Loucy (cell line): ENCODE measurements around the gene PGC.

ENCODE experiments used
- H2AFZ ChIP-seq: fragments of 200-600 bp; sonication (generic); 2 replicates; pipeline ENCODE4 v1.6.0; 2016; ENCODE audit warnings: antibody characterized with exemption, mild to moderate bottlenecking, low read length, moderate library complexity
- H3F3A ChIP-seq: fragments of 200-600 bp; 2 replicates; pipeline ENCODE4 v1.6.0; 2016; ENCODE audit warnings: antibody characterized with exemption, low read depth, mild to moderate bottlenecking
- H3K27me3 ChIP-seq: fragments of 200-600 bp; sonication (generic); 2 replicates; pipeline ENCODE4 v1.6.1; 2014; ENCODE audit warnings: low read length, mild to moderate bottlenecking; ENCODE audit not compliant: insufficient read depth, poor library complexity, severe bottlenecking
- H3K36me3 ChIP-seq: fragments of 200-600 bp; sonication (generic); 2 replicates; pipeline ENCODE4 v1.6.1; 2016; ENCODE audit warnings: low read length; ENCODE audit not compliant: insufficient read depth
- H3K4me1 ChIP-seq: fragments of 200-600 bp; sonication (generic); 2 replicates; pipeline ENCODE4 v1.5.1; 2014; ENCODE audit warnings: low read length, mild to moderate bottlenecking; ENCODE audit not compliant: insufficient read depth, poor library complexity, severe bottlenecking
- H3K4me2 ChIP-seq: fragments of 200-600 bp; sonication (generic); 2 replicates; pipeline ENCODE4 v1.6.0; 2014; ENCODE audit warnings: antibody characterized with exemption, low read length, low read depth, mild to moderate bottlenecking; ENCODE audit not compliant: poor library complexity, severe bottlenecking
- H3K4me3 ChIP-seq: fragments of 200-600 bp; sonication (generic); 2 replicates; pipeline ENCODE4 v1.5.1; 2014; ENCODE audit warnings: low read length, mild to moderate bottlenecking, mixed read lengths; ENCODE audit not compliant: poor library complexity, severe bottlenecking
- H3K79me2 ChIP-seq: fragments of 200-600 bp; sonication (generic); 2 replicates; pipeline ENCODE4 v1.6.1; 2014; ENCODE audit warnings: low read length; ENCODE audit not compliant: insufficient read depth
- H3K9ac ChIP-seq: fragments of 200-600 bp; sonication (generic); 2 replicates; pipeline ENCODE4 v1.6.0; 2014; ENCODE audit warnings: mild to moderate bottlenecking, low read depth, low read length, moderate library complexity; ENCODE audit not compliant: poor library complexity, severe bottlenecking
- H3K9me2 ChIP-seq: fragments of 200-600 bp; sonication (generic); replicated peaks from 2 replicates; pipeline ENCODE4 v1.6.1; 2016; ENCODE audit warnings: low read depth, low read length, mixed read lengths
- H3K9me3 ChIP-seq: fragments of 200-600 bp; sonication (generic); 2 replicates; pipeline ENCODE4 v1.6.1; 2014; ENCODE audit warnings: mild to moderate bottlenecking, antibody characterized with exemption, low read length, low read depth; ENCODE audit not compliant: insufficient read depth
- H4K20me1 ChIP-seq: fragments of 200-600 bp; sonication (generic); 2 replicates; pipeline ENCODE4 v1.6.0; 2014; ENCODE audit warnings: antibody characterized with exemption, low read length, mild to moderate bottlenecking; ENCODE audit not compliant: insufficient read depth, poor library complexity, severe bottlenecking
- EZH2phosphoT487 ChIP-seq: fragments of 200-600 bp; IDR thresholded peaks from 2 replicates; pipeline ENCODE4 v1.6.1; 2018; ENCODE audit warnings: antibody characterized with exemption, mild to moderate bottlenecking, moderate library complexity, borderline replicate concordance
- TF ChIP-seq, protein P1 (sequence below): fragments of 200-600 bp; sonication (generic); conservative IDR thresholded peaks from 2 replicates; pipeline ENCODE4 v1.5.1; 2014; ENCODE audit warnings: mild to moderate bottlenecking, antibody characterized with exemption, low read length

Gene PGC

DNA sequence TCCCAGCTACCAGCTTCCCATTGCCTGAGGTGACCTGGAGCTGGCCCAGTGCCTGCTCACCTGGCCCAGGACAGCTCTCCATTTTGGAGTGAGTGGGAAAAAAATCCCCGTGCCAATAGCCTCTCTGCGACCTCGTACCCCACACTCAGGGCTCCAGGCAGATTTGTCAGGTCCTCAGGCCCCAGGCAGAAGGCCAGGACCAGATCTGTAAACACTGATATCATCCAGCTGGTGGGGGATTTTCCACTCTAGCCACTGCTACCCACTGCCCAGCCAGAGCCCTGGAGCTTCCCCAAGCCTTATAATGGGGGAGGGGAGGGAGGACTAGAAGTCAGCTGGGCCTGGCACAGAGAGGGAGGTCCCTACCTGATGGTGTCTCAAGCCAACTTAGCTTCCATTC, 1.3 kb upstream of the PGC start:
- H3F3A ChIP-seq: no peaks in the 10 kb centered on the region

DNA sequence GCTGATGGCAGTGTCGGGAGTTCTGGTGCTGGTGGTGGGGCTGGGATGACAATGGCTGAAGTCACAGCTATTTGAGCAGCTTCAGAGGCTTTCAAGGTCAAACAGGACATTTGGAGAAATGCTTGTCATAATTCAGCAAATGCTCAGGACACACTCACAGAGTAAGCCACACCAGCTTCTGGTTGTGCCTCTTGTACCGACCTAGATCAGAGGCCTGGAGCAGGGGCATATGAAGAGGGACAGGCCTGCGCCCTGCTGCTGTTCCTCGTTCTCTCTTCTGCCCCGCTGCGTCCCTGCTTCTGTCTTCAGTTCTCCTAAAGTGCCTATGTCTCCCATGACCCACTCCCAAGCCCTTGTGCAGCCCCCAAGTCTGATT, 893 bp upstream of the PGC start:
- H3K4me1 ChIP-seq: no peaks in the 10 kb centered on the region
- H2AFZ ChIP-seq: no peak overlapping the region
- H3K27me3 ChIP-seq: no peaks in the 10 kb centered on the region
- H4K20me1 ChIP-seq: no peaks in the 10 kb centered on the region
- H3K4me2 ChIP-seq: no peak overlapping the region
- TF ChIP-seq, protein P1, sequence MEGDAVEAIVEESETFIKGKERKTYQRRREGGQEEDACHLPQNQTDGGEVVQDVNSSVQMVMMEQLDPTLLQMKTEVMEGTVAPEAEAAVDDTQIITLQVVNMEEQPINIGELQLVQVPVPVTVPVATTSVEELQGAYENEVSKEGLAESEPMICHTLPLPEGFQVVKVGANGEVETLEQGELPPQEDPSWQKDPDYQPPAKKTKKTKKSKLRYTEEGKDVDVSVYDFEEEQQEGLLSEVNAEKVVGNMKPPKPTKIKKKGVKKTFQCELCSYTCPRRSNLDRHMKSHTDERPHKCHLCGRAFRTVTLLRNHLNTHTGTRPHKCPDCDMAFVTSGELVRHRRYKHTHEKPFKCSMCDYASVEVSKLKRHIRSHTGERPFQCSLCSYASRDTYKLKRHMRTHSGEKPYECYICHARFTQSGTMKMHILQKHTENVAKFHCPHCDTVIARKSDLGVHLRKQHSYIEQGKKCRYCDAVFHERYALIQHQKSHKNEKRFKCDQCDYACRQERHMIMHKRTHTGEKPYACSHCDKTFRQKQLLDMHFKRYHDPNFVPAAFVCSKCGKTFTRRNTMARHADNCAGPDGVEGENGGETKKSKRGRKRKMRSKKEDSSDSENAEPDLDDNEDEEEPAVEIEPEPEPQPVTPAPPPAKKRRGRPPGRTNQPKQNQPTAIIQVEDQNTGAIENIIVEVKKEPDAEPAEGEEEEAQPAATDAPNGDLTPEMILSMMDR: no peak
- no peak for TF ChIP-seq EZH2phosphoT487
- H3K9me2 ChIP-seq: no peaks in the 10 kb centered on the region
- no peak overlapping the region for H3K4me3 ChIP-seq
- H3K9me3 ChIP-seq: no peaks in the 10 kb centered on the region
- no peaks in the 10 kb centered on the region for H3K36me3 ChIP-seq
- no peaks in the 10 kb centered on the region for H3F3A ChIP-seq
- no peak overlapping the region for H3K9ac ChIP-seq
- no peaks in the 10 kb centered on the region for H3K79me2 ChIP-seq

More for the DNA sequence above, 1.3 kb upstream of the PGC start:
- H3K9ac ChIP-seq: no peak overlapping the region
- no peaks in the 10 kb centered on the region for H3K36me3 ChIP-seq
- H2AFZ ChIP-seq: no peak overlapping the region
- H3K4me2 ChIP-seq: no peak overlapping the region
- no peaks in the 10 kb centered on the region for H3K79me2 ChIP-seq
- TF ChIP-seq, protein P1: no peak
- TF ChIP-seq EZH2phosphoT487: no peak
- H3K4me3 ChIP-seq: no peak overlapping the region
- no peaks in the 10 kb centered on the region for H3K27me3 ChIP-seq
- H4K20me1 ChIP-seq: no peaks in the 10 kb centered on the region
- H3K9me2 ChIP-seq: no peaks in the 10 kb centered on the region
- no peaks in the 10 kb centered on the region for H3K9me3 ChIP-seq
- no peaks in the 10 kb centered on the region for H3K4me1 ChIP-seq

DNA sequence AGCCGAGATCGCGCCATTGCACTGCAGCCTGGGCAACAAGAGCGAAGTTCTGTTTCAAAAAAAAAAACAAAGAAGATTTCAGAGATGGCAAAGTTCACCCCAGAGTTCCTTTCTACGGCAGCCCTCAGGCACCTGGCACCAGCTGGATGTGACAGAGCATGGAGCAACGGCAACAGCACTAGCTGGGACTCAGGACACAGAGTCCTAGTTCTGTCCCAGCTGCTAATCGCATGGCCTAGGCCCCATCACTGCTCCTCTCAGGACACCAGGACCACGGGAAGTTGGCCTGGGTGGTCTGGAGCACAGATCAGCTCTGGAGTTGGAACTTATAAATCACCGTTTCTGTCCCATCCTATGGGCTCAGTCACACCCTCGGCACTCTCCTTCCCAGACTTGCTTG, 1.1 kb downstream of the PGC start:
- Histone ChIP-seq H3K9me2 (no peaks in the 10 kb centered on the region), H2AFZ (no peak overlapping the region), H3K4me1 (no peaks in the 10 kb centered on the region), H3K4me3 (no peak overlapping the region), H3K4me2 (no peak overlapping the region), H4K20me1 (no peaks in the 10 kb centered on the region), H3K27me3 (no peaks in the 10 kb centered on the region), H3F3A (no peaks in the 10 kb centered on the region), H3K9me3 (no peaks in the 10 kb centered on the region), H3K79me2 (no peaks in the 10 kb centered on the region), H3K9ac (no peak overlapping the region), H3K36me3 (no peaks in the 10 kb centered on the region)
- TF ChIP-seq EZH2phosphoT487: no peak
- TF ChIP-seq, protein P1: no peak
